Upper lobe of right lung (tissue), 1 donor: ENCODE data around the gene MEGF6. TPM values are rescaled to one million over a fixed set of nuclear protein-coding genes. Genes with fewer than 3 reads are reported as not detected.

ENCODE experiments used
- ATAC-seq: fragments of 200-7000 bp; cut with Tn5 transposase; one replicate; pipeline ENCODE4 v1.9.1; 2020; ENCODE audit warnings: mild to moderate bottlenecking, moderate library complexity
- DNase-seq: peaks from one replicate; pipeline ENCODE4 v3.0.0-alpha.2; 2020
- H3K27ac ChIP-seq: fragments of 200-600 bp; one replicate; pipeline ENCODE4 v1.8.0; 2022
- H3K27me3 ChIP-seq: fragments of 200-600 bp; one replicate; pipeline ENCODE4 v1.8.0; 2022; ENCODE audit warnings: mild to moderate bottlenecking
- H3K36me3 ChIP-seq: fragments of 200-600 bp; one replicate; pipeline ENCODE4 v1.8.0; 2022
- H3K4me1 ChIP-seq: fragments of 200-600 bp; one replicate; pipeline ENCODE4 v1.8.0; 2022
- H3K4me3 ChIP-seq: fragments of 200-600 bp; one replicate; pipeline ENCODE4 v1.8.0; 2022; ENCODE audit warnings: mild to moderate bottlenecking
- H3K9me3 ChIP-seq: fragments of 200-600 bp; one replicate; pipeline ENCODE4 v1.8.0; 2022
- CTCF ChIP-seq: fragments of 200-600 bp; IDR thresholded peaks from one replicate; pipeline ENCODE4 v1.8.0; 2022; ENCODE audit warnings: antibody characterized with exemption
- intact Hi-C: fragments of 100-400 bp; cut with DNase I; formaldehyde crosslinking; loops from one replicate; pipeline ENCODE4 v1.11.0; 2022
- total RNA-seq: library from RNA; stranded (reverse); fragmentation: NEBNext Ultra II Directional; extraction: Animal tissue kit (Norgen Biotek cat#: 25700); gene quantifications from one replicate; pipeline ENCODE4 v1.2.1, GENCODE V29; 2021
- donor health status: DM: no; HTN: yes; CAD: no; lungs with severe emphysema.

MEGF6 gene
- total RNA-seq, 1 donor from 2014 or later, result 96.6 TPM

- DNase-seq (no peak), ATAC-seq (no peak)
- H3K27ac ChIP-seq, result no peak overlapping the region
Observed at GRCh38 chr1:3481836-3482375, 129.4 kb downstream of the MEGF6 start.

GRCh38 chr1:3481046-3481445 lies 130.3 kb downstream of the MEGF6 start:
- ATAC-seq (no peak), DNase-seq (no peak)
- Histone ChIP-seq H3K27ac (no peak overlapping the region), H3K4me1 (no peaks in the 10 kb centered on the region), H3K9me3 (no peaks in the 10 kb centered on the region), H3K27me3 (no peaks in the 10 kb centered on the region), H3K36me3 (no peaks in the 10 kb centered on the region), H3K4me3 (no peak overlapping the region)
- TF ChIP-seq CTCF, result no peak
- intact Hi-C loops, result no loop called here

More at GRCh38 chr1:3481836-3482375, 129.4 kb downstream of the MEGF6 start:
- Histone ChIP-seq H3K36me3 (no peaks in the 10 kb centered on the region), H3K4me1 (no peaks in the 10 kb centered on the region), H3K4me3 (no peak overlapping the region), H3K27me3 (no peaks in the 10 kb centered on the region), H3K9me3 (no peaks in the 10 kb centered on the region)
- intact Hi-C loops, result no loop called here
- no peak for TF ChIP-seq CTCF

GRCh38 chr1:3480369-3480719 lies 131.0 kb downstream of the MEGF6 start:
- intact Hi-C loops, result no loop called here
- ATAC-seq, result no peak
- DNase-seq, result no peak
- H3K36me3 ChIP-seq, result no peaks in the 10 kb centered on the region
- no peak overlapping the region for H3K27ac ChIP-seq
- no peaks in the 10 kb centered on the region for H3K9me3 ChIP-seq
- H3K4me3 ChIP-seq, result no peak overlapping the region
- no peaks in the 10 kb centered on the region for H3K4me1 ChIP-seq
- TF ChIP-seq CTCF, result no peak
- no peaks in the 10 kb centered on the region for H3K27me3 ChIP-seq

- no peak for ATAC-seq
- DNase-seq, result no peak
- intact Hi-C loops, result no loop called here
- no peak overlapping the region for H3K4me3 ChIP-seq
- no peaks in the 10 kb centered on the region for H3K27me3 ChIP-seq
- H3K27ac ChIP-seq, result no peak overlapping the region
- TF ChIP-seq CTCF, result no peak
- H3K4me1 ChIP-seq, result no peaks in the 10 kb centered on the region
- no peaks in the 10 kb centered on the region for H3K9me3 ChIP-seq
- H3K36me3 ChIP-seq, result no peaks in the 10 kb centered on the region
Observed at GRCh38 chr1:3479511-3480368, 131.6 kb downstream of the MEGF6 start.

- Histone ChIP-seq H3K27me3 (no peaks in the 10 kb centered on the region), H3K4me1 (no peaks in the 10 kb centered on the region), H3K36me3 (no peaks in the 10 kb centered on the region), H3K4me3 (no peak overlapping the region), H3K27ac (no peak overlapping the region), H3K9me3 (no peaks in the 10 kb centered on the region)
- intact Hi-C loops, result no loop called here
- no peak for DNase-seq
- no peak for TF ChIP-seq CTCF
- ATAC-seq, result no peak
Observed at GRCh38 chr1:3478187-3478586, 133.1 kb downstream of the MEGF6 start.
